Measurements from ENCODE around the gene TBX4. TPM values are rescaled to one million over a fixed set of nuclear protein-coding genes. Genes with fewer than 3 reads are reported as not detected.

TBX4 gene
- polyA plus RNA-seq, 2 of the 4 experiments (the other 2 are of a cell fraction), result 0.17 to 0.18 TPM

GRCh38 chr17:61475726-61476125 is 23.5 kb downstream of the TBX4 start:
- Histone ChIP-seq H3K27ac (no peak overlapping the region), H3K4me2 (no peak overlapping the region), H3K9me3 (no peaks in the 10 kb centered on the region), H3K4me3 (no peak overlapping the region), H3K4me1 (no peaks in the 10 kb centered on the region)
- CTCF ChIA-PET, result interaction anchor here (1.2 kb wide), 2 partner anchors 12 to 75 kb away, joined by 3 read pairs; no protein-coding TSS in a partner anchor
- POLR2A ChIA-PET, result no interaction called here
- TF ChIP-seq HDAC2 (IDR thresholded peaks at IDR 0.05) (no peak), HOXA7 (CRISPR knock-in tag; IDR thresholded peaks at IDR 0.05) (no peak)
- no peak for ATAC-seq
- WGBS (ENCODE audit: missing lambda C conversion rate), result 65% methylated on average over 8 of the region's 8 CpGs
- no peak for DNase-seq (ENCODE audit: low read depth in 1 of 2, low spot score in 1 of 2)
- FAIRE-seq, result no peak

DNA sequence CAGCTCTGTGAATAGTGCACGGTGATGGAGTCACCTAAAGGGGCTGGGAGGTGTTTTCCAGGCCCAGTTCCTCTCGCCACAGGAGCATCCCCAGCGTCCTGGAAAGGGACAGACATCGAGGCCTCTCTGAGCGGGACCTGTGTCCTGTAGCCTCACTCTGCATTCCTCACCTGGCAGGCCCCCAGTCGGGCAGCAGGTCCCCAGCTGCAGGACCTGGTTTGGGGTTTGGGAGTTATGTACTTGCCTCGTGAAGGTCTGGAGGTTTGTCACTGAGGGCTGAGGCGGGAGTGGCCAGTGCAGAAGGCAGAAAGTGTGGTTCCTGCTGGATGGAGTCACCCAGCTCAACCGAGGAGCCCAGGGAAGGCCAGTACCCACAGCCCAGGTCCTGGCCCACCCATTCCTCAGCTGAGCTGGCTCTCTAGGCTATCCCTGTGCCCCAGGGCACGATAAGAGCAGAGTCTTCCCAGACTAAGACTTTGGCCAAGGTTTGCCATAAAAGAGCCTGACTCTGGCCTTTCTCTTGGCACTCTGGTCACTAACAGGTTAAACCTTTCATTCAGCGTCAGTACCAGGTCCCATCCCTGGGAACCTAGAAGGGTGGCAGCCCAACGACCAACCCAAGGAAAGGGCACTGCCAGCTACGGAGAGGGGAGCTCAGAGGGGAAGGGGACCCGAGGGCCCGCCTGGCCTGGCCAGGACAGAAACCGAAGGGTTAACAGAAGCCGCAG is 24.4 kb downstream of the TBX4 start:
- Histone ChIP-seq H3K4me3 (no peak overlapping the region), H3K4me2 (no peak overlapping the region), H3K9me3 (no peaks in the 10 kb centered on the region), H3K4me1 (no peaks in the 10 kb centered on the region), H3K27ac (no peak overlapping the region)
- TF ChIP-seq MAFK (IDR thresholded peaks at IDR 0.05; ENCODE audit: partially characterized antibody) (no peak), FOSL2 (IDR thresholded peaks at IDR 0.05) (no peak), FOSL2 (CRISPR knock-in tag; IDR thresholded peaks at IDR 0.05) (no peak), CEBPB (IDR thresholded peaks at IDR 0.05) (no peak), CHD2 (IDR thresholded peaks at IDR 0.05; ENCODE audit: low read length, partially characterized antibody) (no peak), TP53 (CRISPR knock-in tag; IDR thresholded peaks at IDR 0.05) (no peak)
- DNase-seq (ENCODE audit: low read depth in 1 of 2, low spot score in 1 of 2) (no peak), ATAC-seq (no peak), FAIRE-seq (no peak)
- POLR2A ChIA-PET, result no interaction called here
- 72% methylated on average over 17 of the region's 17 CpGs for WGBS (ENCODE audit: missing lambda C conversion rate)
- CTCF ChIA-PET, result interaction anchor here (1.2 to 5.2 kb wide), 4 partner anchors 9 to 74 kb away, joined by 3 to 25 read pairs (median 4); no protein-coding TSS in a partner anchor

DNA sequence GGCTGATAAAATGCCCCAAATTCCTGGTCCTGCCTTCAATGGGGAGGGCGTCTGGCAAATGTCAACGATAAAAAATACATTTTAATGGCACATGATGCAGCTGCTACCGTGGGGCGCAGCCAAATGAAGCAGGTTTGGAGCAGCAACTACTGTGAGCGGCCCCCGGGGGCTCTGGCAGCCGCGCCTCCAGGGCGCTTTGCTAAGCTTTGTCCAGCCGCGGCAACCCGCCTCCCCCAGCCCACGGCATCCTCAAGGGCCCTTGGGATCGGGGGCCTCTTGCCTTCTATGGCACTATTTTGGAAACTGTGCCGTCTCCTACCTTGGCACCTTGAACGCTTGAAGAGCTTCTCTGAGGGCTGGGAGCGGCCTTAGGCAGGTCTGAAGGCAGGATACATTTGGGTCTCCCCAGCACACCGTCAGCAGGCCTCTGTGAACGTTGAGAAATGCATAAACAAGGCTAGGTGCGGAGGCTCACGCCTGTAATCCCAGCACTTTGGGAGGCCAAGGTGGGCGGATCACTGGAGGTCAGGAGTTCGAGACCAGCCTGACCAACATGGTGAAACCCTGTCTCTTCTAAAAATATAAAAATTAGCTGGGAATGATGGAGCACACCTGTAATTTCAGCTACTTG is 25.1 kb downstream of the TBX4 start:
- H3K27ac ChIP-seq, result no peak overlapping the region
- no peaks in the 10 kb centered on the region for H3K4me1 ChIP-seq
- TF ChIP-seq, protein P1, sequence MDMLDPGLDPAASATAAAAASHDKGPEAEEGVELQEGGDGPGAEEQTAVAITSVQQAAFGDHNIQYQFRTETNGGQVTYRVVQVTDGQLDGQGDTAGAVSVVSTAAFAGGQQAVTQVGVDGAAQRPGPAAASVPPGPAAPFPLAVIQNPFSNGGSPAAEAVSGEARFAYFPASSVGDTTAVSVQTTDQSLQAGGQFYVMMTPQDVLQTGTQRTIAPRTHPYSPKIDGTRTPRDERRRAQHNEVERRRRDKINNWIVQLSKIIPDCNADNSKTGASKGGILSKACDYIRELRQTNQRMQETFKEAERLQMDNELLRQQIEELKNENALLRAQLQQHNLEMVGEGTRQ (IDR thresholded peaks at IDR 0.05), result no peak
- no peak for DNase-seq (ENCODE audit: low read depth in 1 of 2, low spot score in 1 of 2)
- no peak for FAIRE-seq
- ChIA-PET CTCF (interaction anchor here (0.9 to 5.2 kb wide), 6 partner anchors 9 to 97 kb away, joined by 3 to 25 read pairs (median 4); no protein-coding TSS in a partner anchor), POLR2A (no interaction called here)
- 81% methylated on average over 23 of the region's 23 CpGs for WGBS (ENCODE audit: missing lambda C conversion rate)
- ATAC-seq, result no peak
- H3K4me2 ChIP-seq, result no peak overlapping the region
- H3K9me3 ChIP-seq, result no peaks in the 10 kb centered on the region
- no peak overlapping the region for H3K4me3 ChIP-seq

DNA sequence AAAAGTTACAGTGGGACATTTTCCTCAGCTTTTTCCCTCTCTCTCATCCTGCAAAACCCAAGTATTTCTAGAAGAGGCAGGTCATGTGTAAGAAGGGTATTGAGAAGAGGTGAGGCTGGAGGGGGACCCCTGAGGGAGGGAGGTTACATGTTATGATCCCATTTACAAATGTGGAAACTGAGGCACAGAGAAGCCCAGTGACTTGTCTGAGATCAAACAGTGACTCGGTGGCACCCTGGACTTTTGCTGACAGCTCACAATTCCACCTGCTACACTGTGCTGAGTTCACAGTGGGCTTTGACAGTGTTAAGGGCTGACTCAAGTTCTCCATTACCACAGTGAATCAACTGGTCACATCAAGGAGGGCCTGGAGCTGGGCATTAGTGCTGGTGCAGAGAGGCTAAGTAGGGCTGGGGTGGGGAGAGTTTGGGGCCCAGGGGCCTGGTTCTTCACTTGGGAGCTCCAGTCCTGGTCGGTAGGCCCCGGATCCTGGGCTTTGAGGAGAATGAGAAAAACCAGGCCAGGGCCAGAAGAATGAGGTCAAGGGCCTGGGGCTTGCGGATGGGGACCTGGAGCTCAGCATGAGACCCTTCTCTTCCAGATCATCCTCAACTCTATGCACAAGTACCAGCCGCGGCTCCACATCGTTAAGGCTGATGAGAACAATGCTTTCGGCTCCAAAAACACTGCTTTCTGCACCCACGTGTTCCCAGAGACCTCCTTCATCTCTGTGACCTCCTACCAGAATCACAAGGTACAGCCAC is 26.0 kb downstream of the TBX4 start:
- Histone ChIP-seq H3K27ac (no peak overlapping the region), H3K4me2 (no peak overlapping the region), H3K9me3 (no peaks in the 10 kb centered on the region), H3K4me3 (no peak overlapping the region), H3K4me1 (no peaks in the 10 kb centered on the region)
- POLR2A ChIA-PET, result no interaction called here
- TF ChIP-seq MAFK (IDR thresholded peaks at IDR 0.05; ENCODE audit: partially characterized antibody), result peak; percentile 22
- TF ChIP-seq SREBF2 (IDR thresholded peaks at IDR 0.05), result no peak
- no peak for TF ChIP-seq CBX8 (IDR thresholded peaks at IDR 0.05)
- TF ChIP-seq HOXA7 (CRISPR knock-in tag; IDR thresholded peaks at IDR 0.05), result no peak
- FAIRE-seq (no peak), ATAC-seq (no peak), DNase-seq (ENCODE audit: low read depth in 1 of 2, low spot score in 1 of 2) (no peak)
- 91% methylated on average over 9 of the region's 9 CpGs for WGBS (ENCODE audit: missing lambda C conversion rate)
- CTCF ChIA-PET, result interaction anchor here (0.9 to 5.2 kb wide), 5 partner anchors 10 to 96 kb away, joined by 3 to 25 read pairs (median 4); no protein-coding TSS in a partner anchor

GRCh38 chr17:61478790-61479492 is 26.7 kb downstream of the TBX4 start:
- DNase-seq (ENCODE audit: low read depth in 1 of 2, low spot score in 1 of 2) (no peak), ATAC-seq (peak; percentile 50 to 55; a peak in 4 of 6 replicates), FAIRE-seq (no peak)
- H3K9me3 ChIP-seq, result no peaks in the 10 kb centered on the region
- H3K4me3 ChIP-seq, result no peak overlapping the region
- CTCF ChIA-PET, result interaction anchor here (1.4 to 5.2 kb wide), 2 partner anchors 11 to 14 kb away, joined by 3 to 25 read pairs; no protein-coding TSS in a partner anchor
- POLR2A ChIA-PET, result no interaction called here
- no peaks in the 10 kb centered on the region for H3K4me1 ChIP-seq
- 80% methylated on average over 14 of the region's 14 CpGs for WGBS (ENCODE audit: missing lambda C conversion rate)
- no peak overlapping the region for H3K4me2 ChIP-seq
- H3K27ac ChIP-seq, result no peak overlapping the region
- TF ChIP-seq, protein P2, sequence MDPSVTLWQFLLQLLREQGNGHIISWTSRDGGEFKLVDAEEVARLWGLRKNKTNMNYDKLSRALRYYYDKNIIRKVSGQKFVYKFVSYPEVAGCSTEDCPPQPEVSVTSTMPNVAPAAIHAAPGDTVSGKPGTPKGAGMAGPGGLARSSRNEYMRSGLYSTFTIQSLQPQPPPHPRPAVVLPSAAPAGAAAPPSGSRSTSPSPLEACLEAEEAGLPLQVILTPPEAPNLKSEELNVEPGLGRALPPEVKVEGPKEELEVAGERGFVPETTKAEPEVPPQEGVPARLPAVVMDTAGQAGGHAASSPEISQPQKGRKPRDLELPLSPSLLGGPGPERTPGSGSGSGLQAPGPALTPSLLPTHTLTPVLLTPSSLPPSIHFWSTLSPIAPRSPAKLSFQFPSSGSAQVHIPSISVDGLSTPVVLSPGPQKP (IDR thresholded peaks at IDR 0.05; ENCODE audit: low read depth, low read length), result no peak
- no peak for TF ChIP-seq ZC3H11A (IDR thresholded peaks at IDR 0.05)
- TF ChIP-seq ATOH8 (CRISPR knock-in tag; IDR thresholded peaks at IDR 0.05; ENCODE audit: low read depth), result no peak
- TF ChIP-seq SMC3 (IDR thresholded peaks at IDR 0.05), result no peak
- no peak for TF ChIP-seq FOSL2 (IDR thresholded peaks at IDR 0.05)
- no peak for TF ChIP-seq FOSL2 (CRISPR knock-in tag; IDR thresholded peaks at IDR 0.05)
- no peak for TF ChIP-seq POLR2AphosphoS2 (conservative IDR thresholded peaks at IDR 0.05; ENCODE audit: low read length)
- TF ChIP-seq KDM5A (IDR thresholded peaks at IDR 0.05), result no peak
- TF ChIP-seq CHD2 (IDR thresholded peaks at IDR 0.05; ENCODE audit: low read length, partially characterized antibody), result no peak
- TF ChIP-seq, protein P3, sequence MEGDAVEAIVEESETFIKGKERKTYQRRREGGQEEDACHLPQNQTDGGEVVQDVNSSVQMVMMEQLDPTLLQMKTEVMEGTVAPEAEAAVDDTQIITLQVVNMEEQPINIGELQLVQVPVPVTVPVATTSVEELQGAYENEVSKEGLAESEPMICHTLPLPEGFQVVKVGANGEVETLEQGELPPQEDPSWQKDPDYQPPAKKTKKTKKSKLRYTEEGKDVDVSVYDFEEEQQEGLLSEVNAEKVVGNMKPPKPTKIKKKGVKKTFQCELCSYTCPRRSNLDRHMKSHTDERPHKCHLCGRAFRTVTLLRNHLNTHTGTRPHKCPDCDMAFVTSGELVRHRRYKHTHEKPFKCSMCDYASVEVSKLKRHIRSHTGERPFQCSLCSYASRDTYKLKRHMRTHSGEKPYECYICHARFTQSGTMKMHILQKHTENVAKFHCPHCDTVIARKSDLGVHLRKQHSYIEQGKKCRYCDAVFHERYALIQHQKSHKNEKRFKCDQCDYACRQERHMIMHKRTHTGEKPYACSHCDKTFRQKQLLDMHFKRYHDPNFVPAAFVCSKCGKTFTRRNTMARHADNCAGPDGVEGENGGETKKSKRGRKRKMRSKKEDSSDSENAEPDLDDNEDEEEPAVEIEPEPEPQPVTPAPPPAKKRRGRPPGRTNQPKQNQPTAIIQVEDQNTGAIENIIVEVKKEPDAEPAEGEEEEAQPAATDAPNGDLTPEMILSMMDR (IDR thresholded peaks at IDR 0.05), result no peak

Measured in A549 (cell line).